Loucy (cell line): ENCODE measurements around the gene PLEKHH2.

Experiments
- EZH2phosphoT487 ChIP-seq: fragments of 200-600 bp; IDR thresholded peaks from 2 replicates; pipeline ENCODE4 v1.6.1; 2018; ENCODE audit warnings: antibody characterized with exemption, mild to moderate bottlenecking, moderate library complexity, borderline replicate concordance
- TF ChIP-seq, protein P1 (sequence below): fragments of 200-600 bp; sonication (generic); conservative IDR thresholded peaks from 2 replicates; pipeline ENCODE4 v1.5.1; 2014; ENCODE audit warnings: mild to moderate bottlenecking, antibody characterized with exemption, low read length

DNA sequence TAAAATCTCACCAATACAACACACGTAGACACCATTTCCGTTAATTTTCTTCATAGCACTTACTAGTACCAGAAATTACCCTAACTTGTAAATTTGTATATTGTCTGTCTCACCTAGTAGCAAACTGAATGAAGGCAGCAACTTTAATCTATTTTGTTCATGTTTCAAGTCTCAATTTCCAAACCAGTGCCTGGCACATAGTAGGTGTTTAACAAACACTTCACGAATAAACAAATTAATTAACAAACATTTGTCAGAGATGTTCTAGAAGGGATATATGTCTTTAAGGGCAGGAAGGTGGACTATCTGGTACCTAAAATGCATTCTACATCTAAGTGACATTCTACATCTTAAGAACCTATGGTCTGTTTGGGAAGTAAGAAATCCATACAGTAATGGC, 42.2 kb upstream of the PLEKHH2 start:
- TF ChIP-seq, protein P1, sequence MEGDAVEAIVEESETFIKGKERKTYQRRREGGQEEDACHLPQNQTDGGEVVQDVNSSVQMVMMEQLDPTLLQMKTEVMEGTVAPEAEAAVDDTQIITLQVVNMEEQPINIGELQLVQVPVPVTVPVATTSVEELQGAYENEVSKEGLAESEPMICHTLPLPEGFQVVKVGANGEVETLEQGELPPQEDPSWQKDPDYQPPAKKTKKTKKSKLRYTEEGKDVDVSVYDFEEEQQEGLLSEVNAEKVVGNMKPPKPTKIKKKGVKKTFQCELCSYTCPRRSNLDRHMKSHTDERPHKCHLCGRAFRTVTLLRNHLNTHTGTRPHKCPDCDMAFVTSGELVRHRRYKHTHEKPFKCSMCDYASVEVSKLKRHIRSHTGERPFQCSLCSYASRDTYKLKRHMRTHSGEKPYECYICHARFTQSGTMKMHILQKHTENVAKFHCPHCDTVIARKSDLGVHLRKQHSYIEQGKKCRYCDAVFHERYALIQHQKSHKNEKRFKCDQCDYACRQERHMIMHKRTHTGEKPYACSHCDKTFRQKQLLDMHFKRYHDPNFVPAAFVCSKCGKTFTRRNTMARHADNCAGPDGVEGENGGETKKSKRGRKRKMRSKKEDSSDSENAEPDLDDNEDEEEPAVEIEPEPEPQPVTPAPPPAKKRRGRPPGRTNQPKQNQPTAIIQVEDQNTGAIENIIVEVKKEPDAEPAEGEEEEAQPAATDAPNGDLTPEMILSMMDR, result no peak
- TF ChIP-seq EZH2phosphoT487, result no peak
